Stimulated activated CD8-positive, alpha-beta memory T cell treated with anti-CD3 and anti-CD28 coated beads, Interleukin-4, amount 100 ng/mL, for 1 hour (primary cell): Measurements from ENCODE around the gene PDE4D.
"Not testable (repeated sequence)": the region's sequence is repeated elsewhere in the genome, so short reads cannot be mapped to it uniquely, and the experiment has no call there.

Experiments used
- DNase-seq, 2 donors: peaks; one replicate each; pipeline ENCODE4 v3.0.0-alpha.2; 2020; ENCODE audit warnings: low read depth in 2 of 2, low spot score in 1 of 2

The PDE4D gene

GRCh38 chr5:59064293-59064692, 829.2 kb downstream of the PDE4D start:
- DNase-seq = no peak

GRCh38 chr5:59062986-59063683, 830.4 kb downstream of the PDE4D start:
- no peak for DNase-seq

GRCh38 chr5:59061377-59061776, 832.1 kb downstream of the PDE4D start:
- no peak for DNase-seq

GRCh38 chr5:59058969-59059687, 834.4 kb downstream of the PDE4D start:
- DNase-seq = no peak

- DNase-seq = no peak
Observed at GRCh38 chr5:59058237-59058636, 835.3 kb downstream of the PDE4D start.

GRCh38 chr5:59056599-59056998, 836.9 kb downstream of the PDE4D start:
- DNase-seq = not testable (repeated sequence)

GRCh38 chr5:59055745-59056448, 837.6 kb downstream of the PDE4D start:
- no peak for DNase-seq

- no peak for DNase-seq
Observed at GRCh38 chr5:59054963-59055528, 838.5 kb downstream of the PDE4D start.

GRCh38 chr5:59051951-59052350, 841.6 kb downstream of the PDE4D start:
- DNase-seq = no peak

- no peak for DNase-seq
Observed at GRCh38 chr5:59049095-59049494, 844.4 kb downstream of the PDE4D start.

GRCh38 chr5:59042201-59043055, 851.1 kb downstream of the PDE4D start:
- DNase-seq = no peak

- no peak for DNase-seq
Observed at GRCh38 chr5:59041355-59041754, 852.2 kb downstream of the PDE4D start.

GRCh38 chr5:59040804-59041201, 852.7 kb downstream of the PDE4D start:
- DNase-seq = no peak

- DNase-seq = no peak
Observed at GRCh38 chr5:59040024-59040803, 853.3 kb downstream of the PDE4D start.

GRCh38 chr5:59039296-59040023, 854.1 kb downstream of the PDE4D start:
- DNase-seq = peak; percentile 73 to 75

GRCh38 chr5:59038798-59039295, 854.7 kb downstream of the PDE4D start:
- DNase-seq = no peak

GRCh38 chr5:59037941-59038797, 855.4 kb downstream of the PDE4D start:
- no peak for DNase-seq

GRCh38 chr5:59037453-59037852, 856.1 kb downstream of the PDE4D start:
- no peak for DNase-seq
